HG03095 (cell line): ENCODE results near the gene KDR.

Experiments
- ATAC-seq: cut with Tn5 transposase; IDR thresholded peaks from one replicate; pipeline ENCODE4 v1.9.1; 2021; ENCODE audit warnings: moderate library complexity; ENCODE audit not compliant: unreplicated experiment

The KDR gene

DNA sequence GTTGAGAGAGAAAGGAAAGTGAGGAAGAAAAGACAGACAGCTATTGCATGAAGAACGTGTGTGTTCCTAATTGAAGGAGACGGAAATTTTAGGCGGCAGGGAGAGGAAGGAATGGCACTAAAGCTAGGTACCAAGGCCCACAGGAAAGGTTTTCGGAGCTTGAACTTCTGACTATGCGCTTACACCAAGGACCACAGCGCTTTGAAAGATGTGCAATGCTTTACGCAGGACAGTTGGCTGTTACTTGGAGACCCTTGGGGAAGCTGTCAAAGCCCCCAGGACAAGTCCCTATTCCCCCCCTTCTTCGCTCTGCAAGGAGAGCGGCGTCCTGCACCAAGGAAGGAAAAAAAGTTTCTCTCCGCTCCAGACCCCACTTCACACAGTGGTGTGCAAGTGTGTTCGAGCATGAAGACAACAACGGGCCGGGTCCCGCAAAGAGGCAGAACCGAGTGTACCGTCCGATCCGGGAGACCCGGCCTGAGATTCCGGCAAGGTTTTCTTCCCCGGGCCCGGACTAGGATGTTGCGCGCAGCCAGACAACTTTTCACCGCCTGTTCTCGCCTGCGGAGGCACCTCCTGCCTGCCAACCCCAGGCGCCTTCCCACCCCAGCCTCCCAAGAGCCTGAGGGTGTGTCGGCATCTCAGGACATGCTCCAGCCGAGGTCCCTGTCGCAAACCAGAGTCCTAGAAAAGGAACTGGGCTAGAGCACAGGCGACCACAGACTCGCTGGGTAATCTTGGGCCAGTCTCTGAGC, 896 bp downstream of the KDR start:
- ATAC-seq: no peak

DNA sequence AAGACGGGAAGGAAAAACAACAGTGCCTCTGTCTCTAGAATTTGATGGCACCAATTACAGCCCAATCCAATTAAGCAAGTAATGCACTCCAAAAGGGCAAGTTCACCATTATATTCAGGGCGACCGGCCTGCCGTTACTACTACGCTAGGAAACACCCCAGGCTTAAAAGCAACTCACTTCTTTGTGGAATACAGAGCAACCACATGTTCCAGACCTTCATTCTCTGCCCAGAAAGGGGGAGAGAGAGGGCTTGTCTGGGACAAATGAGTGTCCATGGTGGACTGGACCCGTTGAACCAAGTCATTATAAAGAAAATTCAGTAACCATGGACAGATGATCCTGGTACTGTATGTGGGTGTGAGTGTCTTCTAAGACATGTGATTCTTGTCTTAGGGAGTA, 1.6 kb downstream of the KDR start:
- no peak for ATAC-seq

- ATAC-seq: no peak
Measured at GRCh38 chr4:55122235-55122634, 3.2 kb downstream of the KDR start.

GRCh38 chr4:55121246-55121645, 4.1 kb downstream of the KDR start:
- no peak for ATAC-seq

DNA sequence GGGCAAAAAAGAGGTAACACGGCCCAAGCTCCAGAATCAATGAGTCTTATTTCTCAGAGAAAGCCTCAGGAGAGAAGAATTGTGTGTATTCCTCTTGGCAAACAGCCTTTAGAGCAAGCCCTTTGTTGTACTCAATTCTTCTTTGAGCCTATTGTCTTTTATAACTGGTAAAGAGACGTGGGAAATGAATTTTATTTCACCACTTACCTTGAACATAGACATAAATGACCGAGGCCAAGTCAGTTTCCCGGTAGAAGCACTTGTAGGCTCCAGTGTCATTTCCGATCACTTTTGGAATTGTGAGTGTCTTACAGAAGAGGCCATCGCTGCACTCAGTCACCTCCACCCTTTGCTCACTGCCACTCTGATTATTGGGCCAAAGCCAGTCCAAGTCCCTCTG, 7.0 kb downstream of the KDR start:
- no peak for ATAC-seq

GRCh38 chr4:55117511-55117910, 7.9 kb downstream of the KDR start:
- no peak for ATAC-seq

- no peak for ATAC-seq
Measured at GRCh38 chr4:55116450-55116849, 8.9 kb downstream of the KDR start.

- no peak for ATAC-seq
Measured at GRCh38 chr4:55111601-55112000, 13.8 kb downstream of the KDR start.

DNA sequence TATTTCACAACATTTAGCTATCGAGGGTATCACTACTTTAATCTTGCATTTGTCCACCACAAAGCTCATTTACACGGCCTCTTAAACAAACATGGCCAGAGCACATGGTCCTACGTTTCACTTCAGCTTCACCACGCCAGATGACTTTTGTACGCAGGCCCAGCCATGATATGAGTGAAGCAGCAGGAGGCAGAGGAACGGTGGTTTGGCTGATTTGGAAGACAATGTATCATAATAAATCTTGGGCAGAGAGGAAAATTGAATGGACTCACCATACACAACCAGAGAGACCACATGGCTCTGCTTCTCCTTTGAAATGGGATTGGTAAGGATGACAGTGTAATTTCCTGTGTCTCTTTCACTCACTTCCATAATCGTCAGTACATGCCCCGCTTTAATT, 15.3 kb downstream of the KDR start:
- ATAC-seq: no peak

GRCh38 chr4:55107054-55107453, 18.3 kb downstream of the KDR start:
- no peak for ATAC-seq

GRCh38 chr4:55103224-55103623, 22.2 kb downstream of the KDR start:
- no peak for ATAC-seq

GRCh38 chr4:55099816-55100215, 25.6 kb downstream of the KDR start:
- no peak for ATAC-seq

DNA sequence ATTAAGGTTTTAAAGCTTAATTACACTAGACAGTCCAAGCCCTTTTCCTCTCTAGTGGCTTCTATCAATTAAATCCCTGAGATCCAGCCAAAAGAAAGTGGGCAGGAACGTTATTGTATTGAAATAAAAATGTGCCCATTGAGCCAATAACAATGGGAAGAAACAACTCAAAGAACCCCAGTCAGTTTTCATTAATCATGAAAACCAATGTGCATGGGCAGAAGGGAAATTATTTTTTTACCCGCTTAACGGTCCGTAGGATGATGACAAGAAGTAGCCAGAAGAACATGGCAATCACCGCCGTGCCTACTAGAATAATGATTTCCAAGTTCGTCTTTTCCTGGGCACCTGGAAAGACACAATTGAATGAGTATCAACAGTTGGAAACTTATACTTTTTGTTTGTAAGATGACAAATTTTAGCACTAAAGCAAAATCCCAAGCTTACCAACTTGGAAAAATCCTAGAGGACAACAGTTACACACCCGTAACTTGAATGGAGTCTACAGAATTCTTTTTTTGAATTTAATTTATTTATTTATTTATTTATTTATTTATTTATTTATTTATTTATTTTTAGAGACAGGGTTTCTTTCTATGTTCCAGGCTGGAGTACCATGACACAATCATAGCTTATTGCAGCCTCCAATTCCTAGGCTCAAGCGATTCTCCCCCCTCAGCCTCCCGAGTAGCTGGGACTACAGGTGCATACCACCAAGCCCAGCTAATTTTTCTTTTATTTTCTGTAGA, 26.8 kb downstream of the KDR start:
- ATAC-seq: no peak

GRCh38 chr4:55096619-55097018, 28.8 kb downstream of the KDR start:
- no peak for ATAC-seq

- no peak for ATAC-seq
Measured at GRCh38 chr4:55096045-55096444, 29.4 kb downstream of the KDR start.

DNA sequence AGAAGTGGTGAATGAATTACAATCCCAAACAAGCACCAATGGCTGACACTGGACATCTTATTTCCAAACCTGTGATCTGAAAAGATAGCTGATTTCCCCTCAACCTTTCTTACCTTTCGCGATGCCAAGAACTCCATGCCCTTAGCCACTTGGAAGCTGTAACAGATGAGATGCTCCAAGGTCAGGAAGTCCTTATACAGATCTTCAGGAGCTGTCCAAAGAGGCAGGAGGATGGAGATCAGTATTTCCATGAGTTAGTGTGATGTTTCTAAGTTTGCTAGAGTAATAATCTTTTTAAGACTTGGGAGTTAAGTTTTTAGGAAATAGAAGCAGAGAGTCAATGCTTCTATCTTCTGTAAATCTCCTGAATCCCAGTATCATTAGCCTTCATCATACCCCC, 32.9 kb downstream of the KDR start:
- no peak for ATAC-seq

- ATAC-seq: no peak
Measured at GRCh38 chr4:55089916-55090315, 35.5 kb downstream of the KDR start.

- no peak for ATAC-seq
Measured at GRCh38 chr4:55087913-55088260, 37.5 kb downstream of the KDR start.

DNA sequence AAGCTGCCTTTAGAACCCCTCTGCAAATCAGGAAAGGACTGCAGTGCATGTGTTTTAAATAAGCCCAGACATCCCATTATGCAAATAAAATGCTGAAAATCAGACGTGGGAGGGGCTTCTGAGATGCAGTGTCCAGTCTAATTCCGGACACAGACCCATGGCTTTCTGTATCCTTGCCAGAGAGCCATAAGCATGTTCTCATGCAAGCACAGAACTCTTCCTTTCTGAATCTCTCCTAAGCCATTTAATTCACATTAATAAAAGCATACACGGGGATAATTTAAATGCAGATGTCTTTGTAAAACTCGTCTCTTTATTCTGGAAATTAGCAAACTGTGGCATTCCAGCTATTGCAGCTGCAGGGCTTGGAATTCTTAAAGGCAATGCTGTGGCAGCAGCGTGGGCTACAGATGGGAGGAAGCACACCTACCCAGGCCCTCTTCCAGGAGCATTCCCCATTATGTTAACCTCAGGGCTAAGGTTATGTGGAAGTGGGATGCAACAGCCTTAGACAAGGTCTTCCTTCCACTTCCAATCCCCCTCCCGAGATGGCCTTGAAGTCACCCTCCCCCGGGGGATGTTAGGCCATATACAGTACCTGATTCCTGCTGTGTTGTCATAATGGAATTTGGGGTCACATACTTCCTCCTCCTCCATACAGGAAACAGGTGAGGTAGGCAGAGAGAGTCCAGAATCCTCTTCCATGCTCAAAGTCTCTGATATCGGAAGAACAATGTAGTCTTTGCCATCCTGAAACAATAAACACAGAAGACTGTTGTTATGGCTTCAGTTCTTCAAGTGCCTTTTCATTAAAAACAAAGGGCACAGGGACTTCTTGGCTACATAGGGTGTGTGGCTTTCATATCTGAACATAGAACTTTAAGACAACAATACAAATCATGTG, 38.1 kb downstream of the KDR start:
- no peak for ATAC-seq

- ATAC-seq: no peak
Measured at GRCh38 chr4:55086578-55086977, 38.8 kb downstream of the KDR start.

DNA sequence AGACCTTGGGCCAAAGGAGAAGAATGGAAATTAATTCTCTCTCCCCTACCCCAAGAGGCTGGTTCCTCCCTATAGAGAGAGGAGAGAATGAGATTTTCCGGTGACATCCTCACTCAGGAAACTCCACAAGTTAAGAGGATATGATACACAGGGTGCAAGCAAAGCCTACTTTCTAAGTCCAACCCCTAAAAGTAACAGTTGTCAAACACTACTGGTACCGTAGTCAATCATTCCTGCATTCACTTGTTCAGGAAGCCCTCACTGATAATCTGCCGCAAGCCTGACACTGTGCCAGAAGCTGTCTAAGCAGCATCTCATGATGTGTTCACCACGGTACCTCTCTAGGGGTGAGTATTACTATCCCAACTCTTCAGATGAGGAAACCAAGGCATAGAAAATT, 41.7 kb downstream of the KDR start:
- ATAC-seq: no peak

DNA sequence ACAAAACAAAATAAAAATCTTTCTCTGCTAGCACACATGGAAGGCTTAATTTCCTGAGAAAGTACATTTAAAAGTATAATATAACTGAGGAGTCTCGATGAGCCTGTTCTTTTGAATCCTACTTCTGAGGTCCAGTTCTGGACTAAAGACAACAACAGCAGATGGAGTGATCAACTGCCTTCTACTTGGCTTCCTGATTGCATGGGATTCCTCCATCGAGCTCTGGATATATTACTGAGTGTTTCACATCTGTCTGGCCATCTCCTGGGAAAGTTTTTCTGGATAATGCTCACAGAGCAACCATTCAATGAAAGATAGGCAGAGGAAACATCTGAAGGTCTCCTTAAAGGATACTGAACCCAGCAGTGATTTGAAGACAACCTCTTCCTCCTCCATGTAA, 42.6 kb downstream of the KDR start:
- no peak for ATAC-seq
